Natural killer cell (primary cell): ENCODE results near the gene ZNF787. TPM values are rescaled to one million over a fixed set of nuclear protein-coding genes. Genes with fewer than 3 reads are reported as not detected.

Source experiments
- ATAC-seq, 3 donors: fragments of 150-1000 bp in 2 of 3; fragments of 200-7000 bp in 1 of 3; cut with Tn5 transposase; 1 replicate in 1 of 3; 2 replicates in 2 of 3; pipeline ENCODE4 v1.10.0; 2021; ENCODE audit warnings: mild to moderate bottlenecking in 2 of 3, moderate library complexity in 2 of 3
- DNase-seq, 2 donors: peaks; one replicate each; pipeline versions ENCODE4 v3.0.0 to v3.0.0-alpha.2; 2013 to 2021; ENCODE audit warnings: mixed read lengths in 1 of 2
- H3K27ac ChIP-seq: one replicate; pipeline ENCODE4 v1.5.1; 2013; ENCODE audit warnings: mild to moderate bottlenecking, low read length
- H3K27me3 ChIP-seq: one replicate; pipeline ENCODE4 v1.6.1; 2013; ENCODE audit warnings: low read length; ENCODE audit not compliant: control insufficient read depth, insufficient read depth
- H3K36me3 ChIP-seq: one replicate; pipeline ENCODE4 v1.6.1; 2013; ENCODE audit warnings: low read length; ENCODE audit not compliant: control insufficient read depth, insufficient read depth
- H3K4me1 ChIP-seq: one replicate; pipeline ENCODE4 v1.6.1; 2013; ENCODE audit warnings: low read length; ENCODE audit not compliant: control insufficient read depth, insufficient read depth
- H3K4me3 ChIP-seq: one replicate; pipeline ENCODE4 v1.5.1; 2013; ENCODE audit warnings: low read length
- H3K9me3 ChIP-seq: one replicate; pipeline ENCODE4 v1.6.1; 2013; ENCODE audit warnings: low read length; ENCODE audit not compliant: control insufficient read depth, insufficient read depth
- H3K27ac Mint-ChIP-seq, 2 donors: one replicate each; pipeline ENCODE4 v1.8.0; 2022; ENCODE audit warnings: mild to moderate bottlenecking in 2 of 2, mixed read lengths in 2 of 2, moderate library complexity in 1 of 2
- H3K27me3 Mint-ChIP-seq, 2 donors: one replicate each; pipeline ENCODE4 v1.8.0; 2022; ENCODE audit warnings: low read depth in 2 of 2, mixed read lengths in 2 of 2
- H3K36me3 Mint-ChIP-seq: one replicate; pipeline ENCODE4 v1.8.0; 2022; ENCODE audit warnings: mixed read lengths
- H3K4me1 Mint-ChIP-seq, 2 donors: one replicate each; pipeline ENCODE4 v1.8.0; 2022; ENCODE audit warnings: mixed read lengths in 2 of 2
- H3K4me3 Mint-ChIP-seq: one replicate; pipeline ENCODE4 v1.8.0; 2022; ENCODE audit warnings: mild to moderate bottlenecking, moderate library complexity, mixed read lengths
- H3K9me3 Mint-ChIP-seq, 2 donors: one replicate each; pipeline ENCODE4 v1.8.0; 2022; ENCODE audit warnings: mixed read lengths in 2 of 2
- CTCF ChIP-seq: fragments of 200-600 bp; IDR thresholded peaks from one replicate; pipeline ENCODE4 v1.8.0; 2022; ENCODE audit warnings: antibody characterized with exemption
- WGBS: methylation state at CpG from one replicate; pipeline ENCODE4 v1.1.7; 2013; ENCODE audit warnings: missing lambda C conversion rate; ENCODE audit not compliant: insufficient coverage; 5-methylcytosine and 5-hydroxymethylcytosine counted together
- intact Hi-C: fragments of 100-400 bp; cut with micrococcal nuclease; formaldehyde crosslinking; loops from one replicate; pipeline ENCODE4 v1.14.2; 2022
- total RNA-seq, 4 donors: library from RNA; stranded (reverse); fragments of 120-200 nt in 1 of 4; gene quantifications; one replicate each; pipeline versions ENCODE4 v1.2.3 to v1.2.4, GENCODE V29; 2013 to 2022

The ZNF787 gene
- total RNA-seq, 3 donors from 2014 or later (not counting 1 experiment from before 2014, with no cell fraction given) = 23.9 to 42.0 (median 36.9) TPM

DNA sequence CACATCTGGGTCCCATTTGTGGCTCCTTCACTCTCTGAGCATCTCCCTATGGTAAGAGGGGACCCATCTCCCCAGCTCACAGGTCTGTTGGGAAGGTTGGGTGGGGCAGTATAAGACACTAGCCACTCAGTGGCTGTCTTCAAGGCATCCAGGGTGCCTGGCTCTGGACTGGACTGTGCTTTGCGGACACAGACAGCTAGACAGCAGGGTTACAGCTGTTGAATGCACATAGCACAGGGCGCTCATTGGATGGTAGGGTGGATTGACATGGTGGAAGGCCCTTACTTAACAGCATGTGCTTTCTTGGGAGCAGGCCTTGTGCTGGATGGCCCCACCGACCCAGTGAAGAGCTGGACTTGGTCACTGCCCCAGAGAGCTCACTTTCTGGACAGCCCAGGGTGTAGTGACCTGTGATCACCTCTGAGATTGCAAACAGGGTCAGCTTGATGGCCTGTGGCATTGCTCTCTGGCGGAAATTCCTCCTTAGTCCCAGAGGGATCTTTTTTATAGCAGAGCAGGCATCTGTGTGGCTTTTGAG lies 21.9 kb upstream of the ZNF787 start:
- Histone ChIP-seq H3K4me1 (peaks cover 15% of the 10 kb centered on the region), H3K9me3 (no peaks in the 10 kb centered on the region), H3K4me3 (no peak overlapping the region), H3K27ac (no peak overlapping the region), H3K27me3 (no peaks in the 10 kb centered on the region), H3K36me3 (peaks cover 2% of the 10 kb centered on the region)
- no peak for TF ChIP-seq CTCF
- no peaks in the 10 kb centered on the region for H3K36me3 Mint-ChIP-seq
- H3K9me3 Mint-ChIP-seq = no peaks in the 10 kb centered on the region
- H3K27me3 Mint-ChIP-seq = no peaks in the 10 kb centered on the region
- ATAC-seq = no peak
- intact Hi-C loops = no loop called here
- H3K4me1 Mint-ChIP-seq = peaks cover 27 to 40% of the 10 kb centered on the region in 2 donors
- H3K4me3 Mint-ChIP-seq = no peak overlapping the region
- no peak for DNase-seq
- peak overlapping the region; percentile 9 to 35 for H3K27ac Mint-ChIP-seq
- WGBS = 94% methylated on average over 4 of the region's 4 CpGs

- no peak for TF ChIP-seq CTCF
- H3K27me3 ChIP-seq = no peaks in the 10 kb centered on the region
- no peaks in the 10 kb centered on the region for H3K9me3 Mint-ChIP-seq
- no peaks in the 10 kb centered on the region for H3K27me3 Mint-ChIP-seq
- peak overlapping the region; percentile 95 for H3K27ac Mint-ChIP-seq
- H3K27ac ChIP-seq = peak overlapping the region; percentile 39
- no peak for DNase-seq
- no peak for ATAC-seq
- no peaks in the 10 kb centered on the region for H3K36me3 Mint-ChIP-seq
- H3K9me3 ChIP-seq = no peaks in the 10 kb centered on the region
- intact Hi-C loops = no loop called here
- peak overlapping the region; percentile 99 for H3K4me3 Mint-ChIP-seq
- H3K4me1 ChIP-seq = peaks cover 15% of the 10 kb centered on the region
- H3K4me1 Mint-ChIP-seq = peaks cover 27 to 40% of the 10 kb centered on the region in 2 donors
- no peak overlapping the region for H3K4me3 ChIP-seq
- H3K36me3 ChIP-seq = peaks cover 1% of the 10 kb centered on the region
- WGBS = 86% methylated on average over 17 of the region's 17 CpGs
Observed at GRCh38 chr19:56142087-56142787, 21.1 kb upstream of the ZNF787 start.

DNA sequence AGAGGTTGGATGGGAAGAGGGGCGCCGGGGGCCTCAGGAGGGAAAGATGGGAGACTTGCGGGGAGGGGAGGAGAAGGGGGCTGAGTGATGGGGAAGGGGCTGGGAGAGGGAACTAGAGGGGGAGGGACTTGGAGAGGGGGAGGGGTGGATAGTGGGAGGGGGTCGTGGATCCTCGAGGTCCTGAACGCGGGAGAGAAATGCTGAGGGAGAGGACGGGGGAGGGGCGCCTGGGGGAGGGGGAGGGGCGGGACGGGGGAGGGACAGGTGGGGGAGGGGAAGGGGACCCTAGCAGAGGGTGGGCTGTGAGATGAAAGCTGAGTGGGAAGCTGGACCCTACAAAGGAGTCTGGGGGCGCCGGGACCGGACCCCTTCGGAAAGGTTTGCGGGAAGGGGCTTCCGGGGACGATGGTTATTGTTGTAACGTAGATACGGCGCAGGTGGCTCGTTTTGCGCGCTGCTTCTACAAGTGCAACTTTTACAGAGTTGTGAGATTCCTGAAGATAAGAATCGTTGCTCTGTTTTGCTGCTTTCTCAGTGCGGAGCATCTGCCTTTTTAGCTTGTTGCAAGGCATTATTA lies 20.4 kb upstream of the ZNF787 start:
- peak in 1 of 2 donors; percentile 69 for DNase-seq
- H3K27ac Mint-ChIP-seq = peak overlapping the region; percentile 95
- H3K4me3 Mint-ChIP-seq = peak overlapping the region; percentile 99
- H3K4me1 Mint-ChIP-seq = peaks cover 27 to 40% of the 10 kb centered on the region in 2 donors
- no peaks in the 10 kb centered on the region for H3K9me3 Mint-ChIP-seq
- Histone ChIP-seq H3K4me1 (peaks cover 15% of the 10 kb centered on the region), H3K27me3 (no peaks in the 10 kb centered on the region), H3K27ac (peak overlapping the region; percentile 66), H3K4me3 (peak overlapping the region; percentile 49), H3K9me3 (no peaks in the 10 kb centered on the region), H3K36me3 (no peaks in the 10 kb centered on the region)
- 2% methylated on average over 18 of the region's 26 CpGs for whole genome bisulfite sequencing
- H3K27me3 Mint-ChIP-seq = no peaks in the 10 kb centered on the region
- H3K36me3 Mint-ChIP-seq = no peaks in the 10 kb centered on the region
- TF ChIP-seq CTCF = no peak
- no peak for ATAC-seq
- intact Hi-C loops = loop anchor here (1.0 to 2.0 kb wide), 2 partner anchors 31 to 174 kb away; no protein-coding TSS in a partner anchor
